Tibial artery (tissue), 4 donors: Measurements from ENCODE around the gene TTLL5.

Experiments
- DNase-seq, 2 donors: peaks; one replicate each; pipeline ENCODE4 v3.0.0-alpha.2; 2019
- H3K27ac ChIP-seq, 2 donors: fragments of 200-600 bp; sonication (generic) in 1 of 2; 1 replicate in 1 of 2; 2 replicates in 1 of 2; pipeline ENCODE4 v1.5.1; 2018 to 2019; ENCODE audit warnings: mild to moderate bottlenecking in 1 of 2
- H3K27me3 ChIP-seq, 2 donors: fragments of 200-600 bp; sonication (generic) in 1 of 2; one replicate each; pipeline versions ENCODE4 v1.5.1 to v1.6.0; 2016 to 2019
- H3K36me3 ChIP-seq, 3 donors: fragments of 200-600 bp; sonication (generic) in 2 of 3; one replicate each; pipeline ENCODE4 v1.5.1; 2016 to 2019; ENCODE audit warnings: mild to moderate bottlenecking in 2 of 3
- H3K4me1 ChIP-seq, 4 donors: fragments of 200-600 bp; sonication (generic) in 2 of 4; 1 replicate in 3 of 4; 2 replicates in 1 of 4; pipeline ENCODE4 v1.5.1; 2016 to 2019
- H3K4me3 ChIP-seq, 2 donors: fragments of 200-600 bp; sonication (generic) in 1 of 2; 1 replicate in 1 of 2; 2 replicates in 1 of 2; pipeline ENCODE4 v1.5.1; 2018 to 2019; ENCODE audit warnings: mild to moderate bottlenecking in 2 of 2
- H3K9me3 ChIP-seq, 3 donors: fragments of 200-600 bp; sonication (generic) in 1 of 3; one replicate each; pipeline ENCODE4 v1.5.1; 2016 to 2019
- intact Hi-C: fragments of 100-400 bp; cut with DNase I; formaldehyde crosslinking; loops from one replicate; pipeline ENCODE4 v1.15.0; 2023; ENCODE audit warnings: low total_unique reads
- TF ChIP-seq, protein P1 (sequence below), 2 experiments: fragments of 200-600 bp in 1 of 2; fragments of 450-650 bp in 1 of 2; IDR thresholded peaks; one replicate each; pipeline ENCODE4 v1.5.1; 2017 to 2019; ENCODE audit warnings: antibody characterized with exemption in 2 of 2, mild to moderate bottlenecking in 1 of 2, moderate library complexity in 1 of 2

Gene TTLL5

DNA sequence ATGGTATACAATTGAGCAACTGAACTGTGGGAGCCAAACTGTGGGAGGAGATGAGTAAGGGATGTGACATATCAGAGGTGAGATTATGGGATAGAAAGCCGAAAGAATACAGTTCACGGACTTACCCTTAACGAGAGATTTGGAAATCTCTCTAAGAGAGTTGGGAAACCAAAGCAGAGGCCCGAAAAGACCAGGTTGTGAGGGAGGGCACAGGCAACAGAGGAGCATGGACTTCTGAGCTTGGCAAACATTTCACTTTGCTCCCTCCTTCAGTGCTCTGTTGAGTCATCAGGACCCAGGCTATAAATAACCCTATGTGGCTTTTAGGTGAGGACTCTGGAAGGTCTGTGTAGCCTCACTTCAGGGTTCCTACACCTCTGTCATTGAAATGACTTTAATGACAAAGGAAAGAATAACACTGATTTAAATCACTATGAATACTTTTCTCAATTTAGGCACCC, 200.1 kb downstream of the TTLL5 start:
- Histone ChIP-seq H3K9me3 (no peaks in the 10 kb centered on the region), H3K27ac (no peak overlapping the region), H3K4me3 (no peak overlapping the region), H3K36me3 (peaks cover 0 to under 1% (median 0%) of the 10 kb centered on the region in 3 donors), H3K27me3 (no peaks in the 10 kb centered on the region), H3K4me1 (peaks cover 0 to 12% (median 6%) of the 10 kb centered on the region in 4 donors)
- TF ChIP-seq, protein P1, sequence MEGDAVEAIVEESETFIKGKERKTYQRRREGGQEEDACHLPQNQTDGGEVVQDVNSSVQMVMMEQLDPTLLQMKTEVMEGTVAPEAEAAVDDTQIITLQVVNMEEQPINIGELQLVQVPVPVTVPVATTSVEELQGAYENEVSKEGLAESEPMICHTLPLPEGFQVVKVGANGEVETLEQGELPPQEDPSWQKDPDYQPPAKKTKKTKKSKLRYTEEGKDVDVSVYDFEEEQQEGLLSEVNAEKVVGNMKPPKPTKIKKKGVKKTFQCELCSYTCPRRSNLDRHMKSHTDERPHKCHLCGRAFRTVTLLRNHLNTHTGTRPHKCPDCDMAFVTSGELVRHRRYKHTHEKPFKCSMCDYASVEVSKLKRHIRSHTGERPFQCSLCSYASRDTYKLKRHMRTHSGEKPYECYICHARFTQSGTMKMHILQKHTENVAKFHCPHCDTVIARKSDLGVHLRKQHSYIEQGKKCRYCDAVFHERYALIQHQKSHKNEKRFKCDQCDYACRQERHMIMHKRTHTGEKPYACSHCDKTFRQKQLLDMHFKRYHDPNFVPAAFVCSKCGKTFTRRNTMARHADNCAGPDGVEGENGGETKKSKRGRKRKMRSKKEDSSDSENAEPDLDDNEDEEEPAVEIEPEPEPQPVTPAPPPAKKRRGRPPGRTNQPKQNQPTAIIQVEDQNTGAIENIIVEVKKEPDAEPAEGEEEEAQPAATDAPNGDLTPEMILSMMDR (IDR thresholded peaks at IDR 0.05) = no peak
- no peak for DNase-seq
- intact Hi-C loops = no loop called here

DNA sequence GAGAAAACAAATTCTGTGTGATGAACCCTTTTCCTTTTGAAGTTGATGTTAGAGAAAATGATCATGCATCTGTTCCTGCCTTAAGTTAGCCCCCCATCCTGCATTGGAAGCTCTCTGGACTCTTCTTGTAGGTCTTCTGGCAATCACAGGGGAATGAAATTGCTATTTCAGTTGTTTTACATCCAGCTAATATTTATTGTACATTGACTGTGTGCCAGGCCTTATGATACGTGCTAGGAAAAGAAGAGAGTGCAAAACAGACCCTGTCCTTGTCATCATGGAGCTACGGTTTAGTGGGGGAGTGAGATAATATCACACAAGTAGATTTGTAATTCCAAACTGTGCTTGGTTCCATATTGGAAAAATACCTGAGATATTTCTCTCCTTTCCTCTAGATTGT, 202.2 kb downstream of the TTLL5 start:
- no peak overlapping the region for H3K4me3 ChIP-seq
- no peak overlapping the region for H3K27ac ChIP-seq
- intact Hi-C loops = no loop called here
- H3K36me3 ChIP-seq = no peaks in the 10 kb centered on the region
- no peaks in the 10 kb centered on the region for H3K27me3 ChIP-seq
- no peak for DNase-seq
- peaks cover 0 to 21% (median 13%) of the 10 kb centered on the region in 4 donors for H3K4me1 ChIP-seq
- TF ChIP-seq, protein P1 (IDR thresholded peaks at IDR 0.05) = no peak
- no peaks in the 10 kb centered on the region for H3K9me3 ChIP-seq

DNA sequence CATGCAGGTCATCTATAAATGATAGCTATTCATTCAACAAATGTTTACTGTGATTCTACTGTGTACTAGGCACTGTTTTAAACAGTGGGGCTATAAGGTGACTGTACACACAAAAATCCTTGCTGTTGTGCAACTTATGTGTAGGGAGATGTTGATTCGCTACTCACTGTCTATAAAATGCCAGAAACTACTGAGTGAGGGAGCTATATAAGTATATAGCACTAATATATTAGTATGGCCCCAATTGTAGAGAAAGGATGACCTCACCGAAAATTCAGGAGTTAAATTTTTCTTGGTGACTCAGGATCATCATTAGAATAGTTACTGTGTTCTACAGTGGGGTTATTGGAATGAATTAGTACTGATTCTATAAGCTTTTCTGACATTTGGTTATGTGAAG, 203.3 kb downstream of the TTLL5 start:
- H3K4me3 ChIP-seq = no peak overlapping the region
- no peaks in the 10 kb centered on the region for H3K9me3 ChIP-seq
- intact Hi-C loops = no loop called here
- no peak for DNase-seq
- no peaks in the 10 kb centered on the region for H3K27me3 ChIP-seq
- TF ChIP-seq, protein P1 (IDR thresholded peaks at IDR 0.05) = no peak
- H3K4me1 ChIP-seq = peaks cover 0 to 33% (median 19%) of the 10 kb centered on the region in 4 donors
- H3K36me3 ChIP-seq = no peaks in the 10 kb centered on the region
- no peak overlapping the region for H3K27ac ChIP-seq

DNA sequence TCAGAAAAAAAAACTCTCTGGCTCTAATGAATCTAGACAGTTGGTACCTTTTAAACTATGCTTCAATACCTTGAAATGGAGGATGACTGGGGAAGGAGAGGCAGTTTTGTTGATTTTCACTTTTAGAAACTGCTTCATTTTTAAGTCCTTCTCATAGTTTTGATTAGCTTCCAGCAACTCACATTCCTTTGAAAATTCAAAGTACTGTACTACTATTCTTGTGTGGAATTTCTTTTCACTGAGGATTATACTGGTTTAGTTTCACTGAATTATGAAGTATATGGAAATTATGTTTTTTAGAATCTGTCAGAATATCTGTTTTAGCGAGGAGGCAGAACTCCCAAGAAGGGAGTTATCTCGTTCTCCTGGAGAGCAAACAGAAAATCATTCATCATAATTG, 204.5 kb downstream of the TTLL5 start:
- DNase-seq = no peak
- H3K27me3 ChIP-seq = no peaks in the 10 kb centered on the region
- intact Hi-C loops = no loop called here
- H3K36me3 ChIP-seq = no peaks in the 10 kb centered on the region
- H3K9me3 ChIP-seq = no peaks in the 10 kb centered on the region
- H3K4me1 ChIP-seq = peaks cover 0 to 35% (median 19%) of the 10 kb centered on the region in 4 donors
- H3K27ac ChIP-seq = no peak overlapping the region
- TF ChIP-seq, protein P1 (IDR thresholded peaks at IDR 0.05) = no peak
- no peak overlapping the region for H3K4me3 ChIP-seq

DNA sequence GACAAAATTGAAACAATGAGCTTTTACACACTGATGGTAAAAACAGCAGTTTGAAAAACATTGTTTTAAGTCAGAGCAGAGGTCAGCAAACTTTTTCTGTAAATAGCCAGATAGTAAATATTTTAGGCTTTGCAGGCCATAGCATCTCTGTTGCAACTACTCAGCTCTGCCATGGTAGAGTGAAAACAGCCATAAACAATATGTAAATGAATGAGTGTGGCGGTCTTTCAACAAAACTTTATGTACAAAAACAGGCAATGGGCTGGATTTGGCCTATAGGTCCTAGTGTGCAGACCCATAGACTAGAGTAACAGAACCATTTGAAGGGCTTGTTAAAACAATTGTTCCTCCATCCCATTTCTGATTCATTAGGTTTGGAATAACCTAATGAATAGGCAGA, 205.9 kb downstream of the TTLL5 start:
- H3K4me1 ChIP-seq = peaks cover 0 to 23% (median 13%) of the 10 kb centered on the region in 4 donors
- intact Hi-C loops = no loop called here
- H3K27ac ChIP-seq = no peak overlapping the region
- no peaks in the 10 kb centered on the region for H3K27me3 ChIP-seq
- no peaks in the 10 kb centered on the region for H3K36me3 ChIP-seq
- H3K4me3 ChIP-seq = no peak overlapping the region
- TF ChIP-seq, protein P1 (IDR thresholded peaks at IDR 0.05) = no peak
- H3K9me3 ChIP-seq = no peaks in the 10 kb centered on the region
- no peak for DNase-seq
